ENCODE measurements around the gene MBP. TPM values are rescaled to one million over a fixed set of nuclear protein-coding genes. Genes with fewer than 3 reads are reported as not detected.

MBP gene
- total and polyA plus RNA-seq, 2 of the 13 experiments (the other 11 are each of a cell fraction or from before 2014, with no cell fraction given) = 5.0 to 8.5 TPM

DNA sequence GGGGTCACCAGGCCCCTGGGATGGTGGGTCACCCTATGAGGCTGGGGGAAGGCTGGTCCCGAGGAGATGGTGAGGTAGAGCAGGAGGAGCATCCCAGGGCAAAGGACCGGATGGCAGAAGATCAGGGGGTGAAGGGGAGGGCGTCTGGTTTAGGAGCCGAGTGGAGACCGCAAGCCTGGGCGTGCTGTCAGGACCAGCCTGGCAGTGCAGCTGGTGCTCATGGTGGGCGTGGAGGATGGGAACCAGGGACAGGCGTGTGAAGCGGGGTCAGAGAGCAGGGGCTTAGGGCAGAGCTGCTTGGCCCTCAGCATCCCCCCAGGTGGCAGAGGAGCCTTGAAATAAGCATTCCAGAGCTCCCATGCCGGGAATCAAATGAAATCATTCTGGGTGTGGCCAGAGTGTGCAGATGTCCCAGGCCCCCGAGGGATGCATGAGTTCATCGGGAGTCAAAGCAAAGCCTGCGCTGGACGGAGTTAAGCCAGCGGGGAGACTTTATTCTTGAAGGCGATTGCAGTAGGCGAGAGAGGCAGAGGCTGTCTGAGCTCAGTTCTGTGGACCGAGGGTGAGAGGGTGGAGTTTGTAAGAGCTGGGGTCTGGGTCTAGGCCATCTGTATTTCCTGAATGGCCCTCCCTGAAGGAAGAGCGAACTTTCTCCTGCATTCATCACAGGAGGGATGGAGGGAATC, 33.1 kb upstream of the MBP start:
- Histone ChIP-seq H3K9me3 (ENCODE audit: low read length) (no peaks in the 10 kb centered on the region), H3K4me3 (replicated peaks in 1 of 3; ENCODE audit: insufficient read depth in 1 of 3, low read depth in 2 of 3, low read length in 3 of 3) (no peak overlapping the region), H4K20me1 (ENCODE audit: insufficient read depth, low read length) (no peaks in the 10 kb centered on the region), H2AFZ (ENCODE audit: low read length) (no peak overlapping the region), H3K36me3 (replicated peaks in 1 of 2; ENCODE audit: control insufficient read depth in 1 of 2, insufficient read depth in 2 of 2, low read length in 2 of 2) (no peaks in the 10 kb centered on the region), H3K9ac (ENCODE audit: insufficient read depth, low read depth, low read length) (no peak overlapping the region), H3K27ac (ENCODE audit: extremely low read length, insufficient read depth, low read length) (no peak overlapping the region), H3K79me2 (ENCODE audit: insufficient read depth, low read length) (no peaks in the 10 kb centered on the region), H3K4me1 (ENCODE audit: insufficient read depth, low read length) (no peaks in the 10 kb centered on the region), H3K4me2 (ENCODE audit: low read depth, low read length) (no peak overlapping the region), H3K27me3 (ENCODE audit: control insufficient read depth in 1 of 2, insufficient read depth in 2 of 2, low read length in 2 of 2) (peaks cover 16 to 86% of the 10 kb centered on the region in 2 experiments)
- no peak for TF ChIP-seq ZNF780A (CRISPR knock-in tag; IDR thresholded peaks at IDR 0.05)
- no peak for TF ChIP-seq ZNF292 (CRISPR knock-in tag; IDR thresholded peaks at IDR 0.05; ENCODE audit: borderline replicate concordance, low read depth)
- no peak for TF ChIP-seq PPARG (CRISPR knock-in tag; conservative IDR thresholded peaks at IDR 0.05)
- TF ChIP-seq HOXA7 (CRISPR knock-in tag; IDR thresholded peaks at IDR 0.05) = no peak
- TF ChIP-seq, protein P1, sequence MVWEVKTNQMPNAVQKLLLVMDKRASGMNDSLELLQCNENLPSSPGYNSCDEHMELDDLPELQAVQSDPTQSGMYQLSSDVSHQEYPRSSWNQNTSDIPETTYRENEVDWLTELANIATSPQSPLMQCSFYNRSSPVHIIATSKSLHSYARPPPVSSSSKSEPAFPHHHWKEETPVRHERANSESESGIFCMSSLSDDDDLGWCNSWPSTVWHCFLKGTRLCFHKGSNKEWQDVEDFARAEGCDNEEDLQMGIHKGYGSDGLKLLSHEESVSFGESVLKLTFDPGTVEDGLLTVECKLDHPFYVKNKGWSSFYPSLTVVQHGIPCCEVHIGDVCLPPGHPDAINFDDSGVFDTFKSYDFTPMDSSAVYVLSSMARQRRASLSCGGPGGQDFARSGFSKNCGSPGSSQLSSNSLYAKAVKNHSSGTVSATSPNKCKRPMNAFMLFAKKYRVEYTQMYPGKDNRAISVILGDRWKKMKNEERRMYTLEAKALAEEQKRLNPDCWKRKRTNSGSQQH (CRISPR knock-in tag; IDR thresholded peaks at IDR 0.05; ENCODE audit: low read depth) = no peak
- TF ChIP-seq POLR2AphosphoS5 (IDR thresholded peaks at IDR 0.05; ENCODE audit: low read depth, low read length) = no peak
- TF ChIP-seq TARDBP (CRISPR knock-in tag; IDR thresholded peaks at IDR 0.05) = no peak
- no peak for TF ChIP-seq FOSL2 (CRISPR knock-in tag; IDR thresholded peaks at IDR 0.05)
- TF ChIP-seq, protein P2, sequence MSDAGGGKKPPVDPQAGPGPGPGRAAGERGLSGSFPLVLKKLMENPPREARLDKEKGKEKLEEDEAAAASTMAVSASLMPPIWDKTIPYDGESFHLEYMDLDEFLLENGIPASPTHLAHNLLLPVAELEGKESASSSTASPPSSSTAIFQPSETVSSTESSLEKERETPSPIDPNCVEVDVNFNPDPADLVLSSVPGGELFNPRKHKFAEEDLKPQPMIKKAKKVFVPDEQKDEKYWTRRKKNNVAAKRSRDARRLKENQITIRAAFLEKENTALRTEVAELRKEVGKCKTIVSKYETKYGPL (CRISPR knock-in tag; IDR thresholded peaks at IDR 0.05) = no peak
- TF ChIP-seq ZNF44 (CRISPR knock-in tag; IDR thresholded peaks at IDR 0.05) = no peak
- TF ChIP-seq, protein P3, sequence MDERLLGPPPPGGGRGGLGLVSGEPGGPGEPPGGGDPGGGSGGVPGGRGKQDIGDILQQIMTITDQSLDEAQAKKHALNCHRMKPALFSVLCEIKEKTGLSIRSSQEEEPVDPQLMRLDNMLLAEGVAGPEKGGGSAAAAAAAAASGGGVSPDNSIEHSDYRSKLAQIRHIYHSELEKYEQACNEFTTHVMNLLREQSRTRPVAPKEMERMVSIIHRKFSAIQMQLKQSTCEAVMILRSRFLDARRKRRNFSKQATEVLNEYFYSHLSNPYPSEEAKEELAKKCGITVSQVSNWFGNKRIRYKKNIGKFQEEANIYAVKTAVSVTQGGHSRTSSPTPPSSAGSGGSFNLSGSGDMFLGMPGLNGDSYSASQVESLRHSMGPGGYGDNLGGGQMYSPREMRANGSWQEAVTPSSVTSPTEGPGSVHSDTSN (CRISPR knock-in tag; IDR thresholded peaks at IDR 0.05) = no peak
- no peak for TF ChIP-seq ELF3 (CRISPR knock-in tag; IDR thresholded peaks at IDR 0.05)
- no peak for TF ChIP-seq TBL1XR1 (IDR thresholded peaks at IDR 0.05; ENCODE audit: borderline replicate concordance, low read length, partially characterized antibody)
- FAIRE-seq (no peak), DNase-seq (ENCODE audit: low spot score) (no peak), ATAC-seq (no peak)
- intact Hi-C loops (cut with micrococcal nuclease; ENCODE audit: unreplicated experiment) (no loop called here), in situ Hi-C loops (cut with HindIII; ENCODE audit: extremely low pct_ligation_motif_present, low pct_unique_long_range_greater_than_20kb) (no loop called here)
- BruUV-seq (replicated peaks) = no TSS peak
- POLR2A ChIA-PET = no interaction called here
- CTCF ChIA-PET (ENCODE audit: low intra/inter-chr PET ratio, low total read pairs) = no interaction called here
- 27% methylated on average over 16 of the region's 19 CpGs for WGBS (ENCODE audit: low lambda C conversion rate)

Data from HepG2 (cell line).